ENCODE measurements around the gene IKZF1. TPM values are rescaled to one million over a fixed set of nuclear protein-coding genes. Genes with fewer than 3 reads are reported as not detected.

The IKZF1 gene
- total RNA-seq, 6 donors from 2014 or later = 33.8 to 65.1 (median 49.8) TPM

DNA sequence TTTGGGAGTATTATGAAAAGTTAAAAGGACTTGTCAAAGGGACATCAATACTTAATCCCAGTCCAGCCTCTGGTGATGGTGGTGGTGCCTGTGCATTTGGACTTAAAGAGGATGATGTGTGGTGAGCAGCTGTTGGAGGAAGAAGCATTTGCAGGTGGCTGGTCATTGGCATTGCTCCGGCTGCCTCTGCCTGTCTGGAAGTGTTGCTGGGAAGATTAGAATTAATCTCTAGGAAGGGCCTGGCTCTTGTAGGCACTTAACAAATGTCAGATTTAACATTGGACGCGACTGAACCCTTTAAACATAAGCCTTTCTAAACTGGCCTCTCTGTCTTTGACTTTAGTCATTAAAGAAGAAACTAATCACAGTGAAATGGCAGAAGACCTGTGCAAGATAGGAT lies 86.9 kb downstream of the IKZF1 start:
- Histone ChIP-seq H3K36me3 (no peaks in the 10 kb centered on the region), H3K27me3 (no peaks in the 10 kb centered on the region), H3K4me3 (no peak overlapping the region), H3K9me3 (no peaks in the 10 kb centered on the region), H3K4me1 (no peaks in the 10 kb centered on the region), H3K27ac (no peak overlapping the region)
- ATAC-seq (ENCODE audit: low FRiP score in 2 of 2) = no peak
- TF ChIP-seq POLR2A (IDR thresholded peaks at IDR 0.05) (no peak), POLR2AphosphoS5 (IDR thresholded peaks at IDR 0.05) (no peak)
- 76 to 84% methylated on average over 3 of the region's 3 CpGs for WGBS, 2 donors
- DNase-seq = no peak

- no peak for DNase-seq
- H3K4me1 ChIP-seq = no peaks in the 10 kb centered on the region
- no peaks in the 10 kb centered on the region for H3K27me3 ChIP-seq
- H3K36me3 ChIP-seq = no peaks in the 10 kb centered on the region
- no peaks in the 10 kb centered on the region for H3K9me3 ChIP-seq
- ATAC-seq (ENCODE audit: low FRiP score in 2 of 2) = no peak
- no peak overlapping the region for H3K4me3 ChIP-seq
- 40 to 71% methylated on average over 1 of the region's 1 CpG for WGBS, 2 donors
- TF ChIP-seq POLR2A (IDR thresholded peaks at IDR 0.05) (no peak), EP300 (IDR thresholded peaks at IDR 0.05) (no peak), POLR2AphosphoS5 (IDR thresholded peaks at IDR 0.05) (no peak), CTCF (IDR thresholded peaks at IDR 0.05) (no peak)
- no peak overlapping the region for H3K27ac ChIP-seq
These were observed 88.6 kb downstream of the IKZF1 start for GRCh38 chr7:50393076-50393475.

- no peak overlapping the region for H3K27ac ChIP-seq
- H3K4me1 ChIP-seq = no peaks in the 10 kb centered on the region
- TF ChIP-seq POLR2AphosphoS5 (IDR thresholded peaks at IDR 0.05) (no peak), CTCF (IDR thresholded peaks at IDR 0.05) (no peak)
- H3K27me3 ChIP-seq = no peaks in the 10 kb centered on the region
- H3K9me3 ChIP-seq = no peaks in the 10 kb centered on the region
- no peaks in the 10 kb centered on the region for H3K36me3 ChIP-seq
- ATAC-seq (ENCODE audit: low FRiP score in 2 of 2) = no peak
- 55 to 59% methylated on average over 9 of the region's 9 CpGs for WGBS, 2 donors
- peak in 1 of 2 donors; percentile 11 for DNase-seq
- no peak overlapping the region for H3K4me3 ChIP-seq
These were observed 89.2 kb downstream of the IKZF1 start for GRCh38 chr7:50393547-50394252.

DNA sequence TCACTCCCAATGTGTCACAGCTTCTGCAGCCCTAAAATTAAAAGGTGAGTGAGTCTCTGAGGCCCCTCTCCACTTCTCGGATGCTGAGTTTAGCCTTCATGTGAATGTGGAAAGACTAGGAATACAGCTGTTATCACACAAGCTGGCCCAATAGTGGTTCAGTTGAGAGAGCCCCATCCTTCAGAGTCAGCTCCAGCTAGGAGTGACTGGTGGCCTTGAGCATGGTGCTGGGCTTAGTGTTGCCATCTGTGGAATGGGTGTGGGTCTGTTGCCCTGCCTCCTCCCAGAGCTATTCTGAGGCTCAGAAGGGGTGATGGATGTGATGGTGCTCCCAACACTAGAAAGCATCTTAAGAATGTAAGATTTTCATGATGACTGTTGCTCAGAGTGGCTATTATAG lies 89.8 kb downstream of the IKZF1 start:
- TF ChIP-seq EP300 (IDR thresholded peaks at IDR 0.05) (no peak), POLR2AphosphoS5 (IDR thresholded peaks at IDR 0.05) (no peak), POLR2A (IDR thresholded peaks at IDR 0.05) (no peak), CTCF (IDR thresholded peaks at IDR 0.05) (no peak)
- Histone ChIP-seq H3K27me3 (no peaks in the 10 kb centered on the region), H3K4me1 (no peaks in the 10 kb centered on the region), H3K9me3 (no peaks in the 10 kb centered on the region), H3K27ac (no peak overlapping the region), H3K4me3 (no peak overlapping the region), H3K36me3 (no peaks in the 10 kb centered on the region)
- 82 to 83% methylated on average over 1 of the region's 1 CpG for WGBS, 2 donors
- ATAC-seq (ENCODE audit: low FRiP score in 2 of 2) = no peak
- DNase-seq = no peak

DNA sequence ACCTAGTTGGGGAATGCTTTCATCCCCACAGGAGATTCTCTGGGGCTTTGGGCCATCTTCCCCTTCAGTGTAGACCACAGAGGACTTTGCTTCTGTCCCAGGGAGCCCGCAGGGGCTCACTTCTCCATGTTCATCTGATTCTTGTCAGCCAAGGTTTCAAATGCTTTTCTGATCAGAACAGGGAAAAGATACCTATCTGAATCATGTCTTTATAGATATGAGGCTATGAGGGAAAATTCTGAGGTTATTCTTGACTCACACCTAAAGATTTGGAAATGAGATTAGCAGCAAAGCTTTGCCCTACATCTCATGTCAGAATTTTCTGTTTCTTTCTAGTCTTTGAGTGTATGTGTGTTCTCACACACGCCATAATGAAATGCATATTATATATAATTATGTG lies 92.3 kb downstream of the IKZF1 start:
- H3K36me3 ChIP-seq = peaks cover 0 to 13% (median 5%) of the 10 kb centered on the region in 4 donors
- TF ChIP-seq EP300 (IDR thresholded peaks at IDR 0.05) = no peak
- no peak for TF ChIP-seq CTCF (IDR thresholded peaks at IDR 0.05)
- no peak for TF ChIP-seq POLR2AphosphoS5 (IDR thresholded peaks at IDR 0.05)
- TF ChIP-seq POLR2A (IDR thresholded peaks at IDR 0.05) = no peak

More for the DNA sequence above, 92.3 kb downstream of the IKZF1 start:
- DNase-seq (no peak), ATAC-seq (ENCODE audit: low FRiP score in 2 of 2) (no peak)
- Histone ChIP-seq H3K4me1 (peaks cover 0 to 6% (median 0%) of the 10 kb centered on the region in 4 donors), H3K4me3 (no peak overlapping the region), H3K27me3 (no peaks in the 10 kb centered on the region), H3K9me3 (no peaks in the 10 kb centered on the region), H3K27ac (no peak overlapping the region)
- WGBS, 2 donors = 85 to 86% methylated on average over 2 of the region's 2 CpGs
